GM21619 (cell line): ENCODE data around the gene SNUPN.
"Not testable (repeated sequence)": the region's sequence is repeated elsewhere in the genome, so short reads cannot be mapped to it uniquely, and the experiment has no call there.

Source experiments
- ATAC-seq: cut with Tn5 transposase; IDR thresholded peaks from one replicate; pipeline ENCODE4 v1.9.1; 2021; ENCODE audit not compliant: unreplicated experiment

SNUPN gene

DNA sequence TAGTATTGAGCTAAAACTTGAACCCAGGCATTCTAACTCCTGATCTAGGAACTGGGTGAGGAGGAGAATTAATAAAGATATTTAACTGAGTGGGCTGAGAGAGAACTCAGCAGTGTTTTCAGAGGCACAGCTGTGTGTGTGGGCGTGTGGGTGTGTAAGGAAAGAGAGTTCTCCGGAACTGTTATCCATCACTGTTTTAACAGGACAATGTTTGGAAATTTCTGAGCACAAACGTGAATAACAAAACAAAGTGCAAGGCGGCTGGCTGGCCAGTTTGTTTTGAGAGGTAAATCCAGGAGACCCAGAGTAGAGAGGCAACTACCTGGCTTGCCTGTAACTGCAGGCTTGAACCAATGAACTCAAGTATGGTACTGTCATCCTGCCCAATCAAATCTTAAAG is 41.4 kb downstream of the SNUPN start:
- no peak for ATAC-seq

- ATAC-seq, result no peak
These were observed 41.8 kb downstream of the SNUPN start for GRCh38 chr15:75583701-75584100.

DNA sequence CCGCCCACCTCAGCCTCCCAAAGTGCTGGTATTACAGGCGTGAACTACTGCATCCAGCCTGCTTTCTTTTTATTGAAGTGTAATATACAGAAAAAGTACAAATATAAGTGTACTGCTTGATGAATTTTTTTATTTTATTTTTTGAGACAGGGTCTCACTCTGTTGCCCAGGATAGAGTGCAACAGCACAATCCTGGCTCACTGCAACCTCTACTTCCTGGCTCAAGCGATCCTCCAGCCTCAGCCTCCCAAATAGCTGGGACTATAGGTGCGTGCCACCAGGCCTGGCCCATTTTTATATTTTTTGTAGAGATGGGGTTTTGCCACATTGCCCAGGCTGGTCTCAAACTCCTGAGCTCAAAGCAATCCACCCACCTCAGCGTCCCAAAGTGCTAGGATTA is 42.6 kb downstream of the SNUPN start:
- ATAC-seq, result not testable (repeated sequence)

DNA sequence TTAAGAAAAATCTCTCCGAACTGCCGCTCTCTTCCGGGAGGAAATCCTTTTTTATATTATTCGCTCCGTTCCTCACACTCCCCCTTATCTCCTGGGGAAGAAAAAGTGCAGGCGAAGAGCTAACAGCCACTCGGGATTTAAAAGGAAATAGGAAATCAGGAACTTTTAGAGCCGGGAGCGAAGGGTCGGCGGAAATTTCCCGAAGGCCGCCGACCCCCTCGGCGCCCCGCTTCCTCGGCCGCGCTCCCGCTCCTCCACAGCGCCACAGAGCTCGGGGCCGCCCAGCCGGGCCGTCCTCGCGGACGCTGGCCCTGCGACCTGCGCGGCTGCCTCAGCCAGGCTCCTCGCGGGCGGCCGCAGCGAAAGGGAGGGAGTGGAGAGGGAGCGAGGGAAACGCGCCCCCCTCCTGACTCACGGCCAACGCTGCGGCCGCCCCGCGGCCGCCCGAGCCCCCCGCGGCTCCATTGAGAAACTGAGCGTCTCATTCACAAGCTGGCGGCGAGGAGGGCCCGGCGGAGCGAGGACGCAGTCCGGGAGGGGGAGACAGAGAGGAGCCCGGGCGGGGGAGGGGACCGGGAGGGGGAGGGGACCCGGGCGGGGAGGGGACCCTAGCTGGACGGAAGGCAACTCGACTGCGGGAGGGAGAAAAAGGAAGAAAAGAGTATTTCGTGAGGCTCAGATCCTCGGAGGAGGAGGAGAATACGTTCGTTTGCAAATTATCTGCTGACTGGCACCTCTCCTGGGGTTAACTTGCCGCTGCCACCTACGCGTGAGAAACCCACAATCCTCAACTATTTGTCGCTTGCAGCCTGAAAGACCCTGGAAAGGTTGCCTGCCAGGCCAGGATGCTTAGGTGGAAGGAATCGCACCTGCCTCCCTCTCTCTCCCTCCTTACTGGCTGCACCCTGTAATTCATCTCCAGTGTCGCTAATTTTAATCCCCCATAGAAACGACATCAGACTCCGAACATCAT is 46.3 kb downstream of the SNUPN start, which contains the start of gene PTPN9:
PTPN9 (minus strand) TSS at position 368 of the 973 bp plus-strand sequence. CDS start 539 bp downstream, outside the sequence.
- ATAC-seq, result peak; percentile 67

GRCh38 chr15:75578173-75578947 is 47.2 kb downstream of the SNUPN start:
- ATAC-seq, result no peak

DNA sequence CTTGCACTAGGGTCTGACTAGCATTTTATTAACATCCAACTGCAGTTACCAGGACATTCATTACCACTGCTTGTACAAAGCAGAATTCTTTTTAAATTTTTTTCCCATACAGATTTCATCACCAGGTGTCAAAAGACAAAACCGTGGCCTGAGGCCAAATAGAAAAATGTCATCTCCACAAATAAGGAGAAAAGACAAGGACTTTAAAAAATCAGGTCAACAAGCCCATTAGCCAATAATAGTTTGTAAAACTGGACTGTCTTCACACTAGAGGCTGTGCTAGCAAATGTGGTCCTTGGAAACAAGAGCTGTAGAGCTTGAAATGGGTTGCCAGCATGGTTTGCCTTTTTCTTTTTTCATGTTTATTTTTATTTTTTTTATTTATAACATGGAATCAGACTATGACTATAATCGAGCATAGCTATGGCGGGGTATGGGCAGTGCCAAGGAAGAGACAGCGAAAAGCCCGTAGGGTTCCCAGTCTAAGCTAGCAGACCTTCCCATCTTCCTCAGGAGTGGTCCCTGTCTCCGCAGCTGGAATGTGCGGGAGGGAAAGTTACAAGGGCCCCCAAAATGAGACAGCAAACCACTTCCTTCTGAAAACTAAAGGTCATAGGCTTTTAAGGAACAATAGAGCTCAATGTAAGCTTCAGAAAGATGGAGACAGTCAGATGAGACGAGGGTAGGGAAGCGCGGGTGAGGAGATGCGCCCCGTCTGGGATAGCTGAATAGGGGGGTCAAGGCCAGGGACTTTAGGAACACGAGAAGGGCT is 47.9 kb downstream of the SNUPN start:
- no peak for ATAC-seq

- ATAC-seq, result no peak
These were observed 51.7 kb downstream of the SNUPN start for GRCh38 chr15:75573648-75574384.

GRCh38 chr15:75570126-75570845 is 55.2 kb downstream of the SNUPN start:
- ATAC-seq, result no peak

DNA sequence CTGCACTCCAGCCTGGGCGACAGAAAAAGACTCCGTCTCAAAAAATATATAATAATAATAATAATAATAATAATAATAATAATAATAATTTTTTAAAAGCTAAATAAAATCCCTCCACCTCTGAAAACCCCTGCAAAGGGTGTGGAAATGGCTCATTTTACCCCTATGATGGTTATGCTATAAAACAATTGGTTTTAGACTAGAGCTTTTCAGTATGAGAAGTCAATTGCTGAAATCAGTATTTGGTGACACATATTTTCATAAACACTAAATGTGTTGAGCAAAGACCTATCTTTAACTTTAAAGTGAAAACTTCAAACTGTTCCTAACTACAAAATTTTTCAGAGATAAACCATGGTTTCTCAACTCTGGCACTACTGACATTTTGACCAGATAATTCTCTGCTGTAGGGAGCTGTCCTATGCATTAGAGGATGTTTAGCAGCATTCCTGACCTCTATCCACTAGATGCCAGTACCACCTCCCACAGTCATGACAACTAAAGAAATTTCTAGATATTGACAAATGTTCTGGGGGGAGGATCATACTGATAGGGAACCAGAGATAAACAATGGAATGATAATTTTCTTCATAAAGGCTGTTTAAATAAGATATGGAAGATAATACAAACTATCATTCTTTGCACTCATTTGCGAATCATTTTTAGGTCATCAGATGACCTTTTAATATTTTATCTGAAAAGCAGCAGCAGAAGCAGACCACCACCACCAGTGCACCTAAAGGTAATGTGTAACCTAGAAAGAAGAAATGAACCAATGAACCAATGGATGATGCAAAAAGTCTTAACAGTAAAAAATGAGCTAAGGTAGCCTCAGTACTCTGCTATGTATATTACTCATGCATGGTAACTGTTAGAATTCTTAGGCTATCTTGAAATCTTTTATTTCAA is 60.2 kb downstream of the SNUPN start:
- no peak for ATAC-seq

- no peak for ATAC-seq
These were observed 63.6 kb downstream of the SNUPN start for GRCh38 chr15:75561888-75562287.

- not testable (repeated sequence) for ATAC-seq
These were observed 66.2 kb downstream of the SNUPN start for GRCh38 chr15:75559360-75559759.

GRCh38 chr15:75558955-75559354 is 66.6 kb downstream of the SNUPN start:
- not testable (repeated sequence) for ATAC-seq

DNA sequence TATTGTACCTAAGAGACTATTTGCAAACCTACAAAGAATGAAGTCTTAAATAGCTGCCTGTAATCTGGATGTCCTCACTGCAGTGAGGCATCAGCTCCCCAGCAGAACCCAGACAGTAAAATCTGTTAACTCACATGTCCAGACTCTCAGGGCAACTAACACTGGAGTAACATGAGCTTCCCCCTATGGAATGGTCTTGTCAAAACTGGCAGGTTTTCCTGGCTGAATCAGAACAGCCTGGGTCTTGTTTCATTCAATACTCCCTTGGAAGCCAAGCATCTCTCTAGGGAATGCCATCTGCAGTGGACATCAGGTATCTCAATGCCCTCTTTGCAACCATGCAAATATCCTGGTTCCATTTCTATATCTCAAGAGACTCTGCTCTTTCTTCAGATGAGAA is 70.8 kb downstream of the SNUPN start:
- no peak for ATAC-seq

DNA sequence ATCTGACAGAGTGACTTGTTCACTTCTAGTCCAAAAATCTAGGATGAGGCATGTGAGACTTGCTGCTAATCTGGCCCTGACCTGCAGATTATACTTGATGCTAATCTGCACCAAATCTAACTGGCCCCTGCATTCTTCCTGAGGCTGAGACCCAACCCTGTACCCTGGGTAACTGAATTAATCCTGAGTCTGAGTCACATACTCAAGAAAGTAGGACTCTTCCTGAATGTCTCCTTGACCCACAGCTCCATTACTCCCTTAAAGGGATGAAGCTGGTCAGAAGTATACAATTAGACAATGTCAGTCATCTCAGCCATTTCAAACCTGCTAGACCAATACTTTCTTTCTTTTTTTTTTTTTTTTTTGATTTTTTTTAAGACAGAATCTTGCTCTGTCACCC is 71.9 kb downstream of the SNUPN start:
- no peak for ATAC-seq

- ATAC-seq, result no peak
These were observed 74.4 kb downstream of the SNUPN start for GRCh38 chr15:75551091-75551490.
